NCI-H128 (cell line): ENCODE measurements around the gene ACP7.
"Not testable (repeated sequence)": the region's sequence is repeated elsewhere in the genome, so short reads cannot be mapped to it uniquely, and the experiment has no call there.

Source experiments
- DNase-seq: peaks from one replicate; lab custom pipeline; 2025; ENCODE audit not compliant: unreplicated experiment; lab: John Stamatoyannopoulos, UW

ACP7 gene, protein sequence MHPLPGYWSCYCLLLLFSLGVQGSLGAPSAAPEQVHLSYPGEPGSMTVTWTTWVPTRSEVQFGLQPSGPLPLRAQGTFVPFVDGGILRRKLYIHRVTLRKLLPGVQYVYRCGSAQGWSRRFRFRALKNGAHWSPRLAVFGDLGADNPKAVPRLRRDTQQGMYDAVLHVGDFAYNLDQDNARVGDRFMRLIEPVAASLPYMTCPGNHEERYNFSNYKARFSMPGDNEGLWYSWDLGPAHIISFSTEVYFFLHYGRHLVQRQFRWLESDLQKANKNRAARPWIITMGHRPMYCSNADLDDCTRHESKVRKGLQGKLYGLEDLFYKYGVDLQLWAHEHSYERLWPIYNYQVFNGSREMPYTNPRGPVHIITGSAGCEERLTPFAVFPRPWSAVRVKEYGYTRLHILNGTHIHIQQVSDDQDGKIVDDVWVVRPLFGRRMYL

DNA sequence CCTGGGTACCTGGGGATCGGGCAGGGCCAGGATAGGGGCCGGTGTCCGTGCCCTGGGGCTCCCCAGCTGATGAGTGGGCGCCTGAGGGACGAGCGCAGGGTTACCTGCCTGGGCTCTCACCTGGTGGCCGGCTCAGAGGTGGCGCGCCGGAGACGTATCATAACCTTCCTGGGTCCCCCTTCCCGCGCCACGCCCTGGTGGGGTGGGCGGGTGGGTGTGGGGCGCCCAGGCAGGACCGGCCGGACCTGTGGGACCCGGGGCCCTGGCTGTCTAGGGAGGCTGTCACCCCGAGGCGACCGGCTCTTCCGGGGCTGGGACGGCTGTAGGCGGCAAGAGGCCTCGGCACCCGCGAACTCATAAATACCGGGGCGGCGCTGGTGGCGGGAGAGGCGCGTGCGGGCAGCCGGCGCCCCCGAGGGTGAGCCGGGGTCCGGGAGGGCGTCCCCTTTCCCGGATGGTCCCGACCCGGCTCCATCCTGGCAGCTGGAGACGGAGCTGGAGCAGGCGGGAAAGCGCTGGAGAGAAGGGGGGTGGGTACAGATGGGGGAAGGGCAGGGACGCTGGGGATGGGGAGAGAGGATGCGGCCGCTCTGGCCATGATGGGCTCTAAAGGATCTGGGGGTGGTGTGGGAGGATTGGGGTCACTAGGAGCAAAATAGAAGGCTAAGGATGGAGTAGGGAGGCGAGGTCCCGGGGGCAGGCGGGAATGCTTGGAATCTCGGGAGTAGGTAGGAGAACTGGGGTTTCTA, at the start of gene ACP7:
TSS of gene ACP7 (plus strand) at position 386 of the 749 bp plus-strand sequence. CDS start 902 bp downstream, outside the sequence.
- no peak for DNase-seq

DNA sequence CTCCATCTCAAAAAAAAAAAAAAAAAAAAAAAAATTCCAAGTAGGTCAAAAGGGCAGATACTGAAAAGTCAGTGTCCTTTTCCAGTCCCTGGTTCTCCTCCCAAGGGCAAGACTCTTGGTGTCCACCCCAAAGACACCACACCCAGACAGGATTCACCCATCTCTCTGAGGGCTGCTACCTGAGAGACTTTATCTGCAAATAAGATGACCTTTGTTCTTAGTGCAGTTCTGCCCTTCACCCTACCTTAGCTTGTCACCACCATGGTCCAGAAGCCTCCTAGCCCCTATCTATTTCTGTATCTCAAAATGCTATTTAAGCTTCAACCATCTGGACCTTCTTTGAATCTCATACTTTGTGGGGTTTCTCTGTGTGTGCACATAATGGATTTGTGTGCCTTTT, 47.6 kb upstream of the ACP7 start:
- DNase-seq = no peak

DNA sequence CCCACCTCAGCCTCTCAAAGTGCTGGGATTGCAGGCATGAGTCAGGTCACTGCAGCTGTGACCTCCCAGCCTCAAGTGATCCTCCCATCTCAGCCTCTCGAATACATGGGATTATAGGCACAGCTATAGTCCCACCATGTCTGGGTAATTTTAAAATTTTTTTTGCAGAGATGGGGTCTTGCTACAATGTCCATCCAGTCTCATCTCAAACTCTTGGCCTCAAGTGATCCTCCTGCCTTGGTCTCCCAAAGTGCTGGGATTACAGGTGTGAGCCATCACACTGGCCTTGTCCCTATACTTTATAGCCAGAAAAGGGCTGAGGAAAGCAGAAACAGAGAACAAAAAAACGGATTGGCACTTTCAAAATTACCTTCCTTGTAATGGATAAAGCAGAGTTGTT, 47.0 kb upstream of the ACP7 start:
- no peak for DNase-seq

DNA sequence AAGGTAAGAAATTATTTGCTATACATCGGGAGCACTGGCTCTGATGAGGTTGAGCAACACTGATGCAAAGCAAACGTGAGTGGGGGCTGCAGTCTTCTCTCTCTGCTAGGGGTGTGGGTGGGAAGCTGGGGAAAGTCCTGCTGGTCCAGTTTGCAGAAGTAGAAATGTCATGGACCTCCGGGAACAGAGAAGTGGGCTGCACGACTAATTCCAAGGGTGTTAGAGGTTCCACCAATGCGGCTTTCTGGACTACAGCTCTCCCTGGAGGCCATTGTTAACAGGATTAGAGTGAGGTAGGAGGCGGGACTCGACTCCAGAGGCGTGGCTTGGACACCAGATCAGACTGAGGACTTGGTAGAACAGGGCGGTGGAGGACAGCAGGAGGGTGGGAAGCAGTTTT, 46.1 kb upstream of the ACP7 start:
- DNase-seq = no peak

DNA sequence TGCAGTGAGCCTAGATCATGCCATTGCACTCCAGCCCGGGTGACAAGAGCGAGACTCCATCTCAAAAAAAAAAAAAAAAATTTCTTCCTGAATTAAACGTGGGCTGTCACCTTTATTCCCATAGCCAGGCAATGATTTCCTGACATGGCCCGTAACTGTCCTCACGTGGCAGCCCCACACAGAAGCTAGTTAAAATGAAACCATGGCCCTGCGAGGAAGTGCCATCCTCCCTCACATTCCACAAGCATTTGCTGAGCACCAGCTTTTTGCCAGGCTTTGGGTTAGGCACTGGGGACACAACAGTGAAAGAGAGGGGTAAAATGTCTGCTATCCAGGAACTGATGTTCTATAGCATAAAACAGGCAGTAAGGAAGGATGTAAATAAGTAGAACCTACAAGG, 38.7 kb upstream of the ACP7 start:
- DNase-seq = no peak

DNA sequence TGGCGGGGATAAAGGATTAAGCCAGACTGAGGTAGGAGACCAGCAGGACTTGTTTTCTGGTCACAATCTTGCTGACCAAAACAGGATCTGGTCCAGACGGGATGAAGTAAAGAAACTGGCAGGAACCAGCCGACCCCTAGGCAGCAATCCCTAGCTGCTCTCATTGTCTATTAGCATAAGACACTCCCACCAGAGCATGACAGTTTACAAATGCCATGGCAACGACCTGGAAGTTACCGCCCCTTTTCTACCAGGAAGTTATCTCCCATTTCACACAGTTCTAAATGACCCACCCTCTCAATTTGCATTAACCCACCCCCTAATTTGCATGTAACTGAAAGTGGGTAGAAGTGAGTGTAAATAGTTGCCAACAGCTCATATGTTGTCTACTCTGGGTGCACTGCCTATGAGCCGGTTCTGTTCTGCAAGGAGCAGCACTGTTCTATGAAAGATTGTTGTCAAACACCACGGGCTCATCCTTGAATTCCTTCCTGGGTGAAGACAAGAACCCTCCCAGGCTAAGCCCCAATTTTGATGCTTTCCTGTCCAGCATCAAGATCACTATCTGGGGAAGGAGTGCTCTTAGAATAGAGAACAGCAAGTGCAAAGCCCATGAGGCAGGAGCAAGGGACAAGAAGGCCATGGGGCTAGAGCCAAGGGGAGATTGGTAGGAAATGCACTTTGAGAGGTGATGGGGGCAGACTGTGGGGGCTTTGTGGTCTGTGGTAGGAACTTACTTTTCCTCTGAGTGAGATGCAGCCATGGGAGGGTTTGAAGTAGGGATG, 37.9 kb upstream of the ACP7 start:
- no peak for DNase-seq

DNA sequence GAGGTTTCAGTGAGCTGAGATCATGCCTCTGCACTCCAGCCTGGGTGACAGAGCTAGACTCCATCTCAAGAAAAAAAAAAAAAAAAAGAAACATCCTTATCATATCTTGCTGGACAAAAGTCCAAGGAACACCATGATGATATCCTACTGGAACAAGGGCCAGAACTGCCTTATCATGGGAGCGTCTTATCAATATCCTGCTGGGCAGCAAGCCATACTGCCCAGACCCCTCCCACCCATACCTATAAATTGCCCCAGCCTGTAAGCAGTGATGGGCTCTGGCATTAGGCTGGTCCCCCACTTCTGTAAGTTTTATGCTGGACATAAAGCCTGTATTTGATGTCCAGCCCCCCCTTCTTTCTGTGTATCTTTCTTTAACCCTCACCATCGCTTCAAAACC, 37.1 kb upstream of the ACP7 start:
- no peak for DNase-seq

DNA sequence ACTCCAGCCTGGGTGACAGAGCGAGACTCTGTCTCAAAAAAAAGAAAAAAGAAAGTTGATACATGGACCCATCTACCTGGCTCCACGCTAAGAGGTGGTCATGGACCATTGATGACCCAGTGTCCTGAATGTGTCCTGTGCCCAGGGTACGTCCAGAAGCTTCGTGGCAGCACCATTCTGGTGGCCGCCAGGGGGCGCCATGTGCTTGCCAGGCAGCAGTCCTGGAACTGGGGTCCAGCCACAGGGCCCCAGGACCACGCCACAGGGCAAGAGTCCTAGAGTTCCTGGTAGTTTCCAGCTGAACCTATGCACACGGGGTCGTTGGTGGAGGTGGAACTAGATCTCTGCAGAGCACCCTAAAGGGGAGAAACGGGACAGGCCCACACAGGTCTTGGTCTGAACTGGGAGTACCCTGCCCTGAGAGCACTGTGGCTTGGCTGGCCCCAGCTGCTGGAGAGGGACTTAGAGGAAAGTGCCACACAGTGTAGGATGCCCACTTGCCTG, 31.9 kb upstream of the ACP7 start:
- DNase-seq = no peak

DNA sequence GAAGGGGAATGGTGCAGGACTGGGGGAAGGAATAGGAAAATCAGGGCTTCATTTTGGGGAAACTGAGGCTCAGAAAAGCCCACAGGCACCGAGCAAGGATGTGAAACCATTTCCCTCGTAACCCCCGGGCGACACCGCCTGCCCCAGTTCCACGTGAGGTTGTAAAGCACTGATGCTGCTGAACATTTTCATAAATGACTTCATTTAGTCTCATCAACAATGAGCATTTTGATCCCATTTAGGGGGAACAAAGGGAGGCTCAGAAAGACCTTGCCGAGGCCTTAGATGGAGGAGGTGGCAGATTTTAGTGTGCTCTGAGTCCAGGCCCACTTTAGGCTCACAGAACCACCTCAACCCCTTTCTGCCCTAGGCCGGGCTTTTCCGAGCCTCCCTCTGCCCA, 31.3 kb upstream of the ACP7 start:
- DNase-seq = no peak

DNA sequence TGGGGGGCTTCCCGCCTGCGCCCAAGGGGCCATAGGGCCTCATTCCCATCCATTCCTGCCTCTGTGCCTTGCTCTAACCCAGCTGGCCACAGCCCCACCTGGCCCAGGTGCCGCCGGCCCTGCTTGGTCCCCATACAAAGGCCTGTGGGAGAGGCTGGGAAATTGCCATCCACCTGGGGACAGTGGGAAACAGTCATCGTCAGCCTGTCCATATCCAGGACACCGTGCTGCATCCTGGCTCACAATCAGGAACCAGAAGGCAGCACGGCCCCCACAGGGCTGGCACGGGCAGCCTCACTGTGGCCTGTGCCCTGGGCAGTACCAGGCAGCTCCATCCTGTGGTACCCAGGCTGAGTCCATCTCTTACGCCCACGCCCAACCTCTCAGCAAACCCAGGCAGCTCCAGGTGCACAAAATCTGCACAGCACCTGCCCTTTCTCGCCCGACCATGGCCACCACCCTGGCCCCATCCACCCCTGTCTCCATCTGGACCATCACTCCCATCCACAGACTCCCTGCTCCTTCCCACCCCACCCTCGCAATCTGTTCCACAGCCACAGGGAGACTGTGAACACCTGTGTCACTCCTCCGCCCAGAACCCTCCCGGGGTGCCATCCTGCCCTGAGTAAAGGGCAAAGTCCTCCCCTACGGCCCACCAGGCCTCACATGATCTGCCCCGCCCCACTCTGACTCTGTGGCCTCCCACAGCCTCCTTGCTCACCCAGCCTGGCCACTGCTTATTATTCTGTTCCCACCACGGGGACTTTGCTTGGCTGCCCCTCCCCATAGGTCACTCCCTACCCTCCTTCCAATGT, 30.7 kb upstream of the ACP7 start:
- no peak for DNase-seq

DNA sequence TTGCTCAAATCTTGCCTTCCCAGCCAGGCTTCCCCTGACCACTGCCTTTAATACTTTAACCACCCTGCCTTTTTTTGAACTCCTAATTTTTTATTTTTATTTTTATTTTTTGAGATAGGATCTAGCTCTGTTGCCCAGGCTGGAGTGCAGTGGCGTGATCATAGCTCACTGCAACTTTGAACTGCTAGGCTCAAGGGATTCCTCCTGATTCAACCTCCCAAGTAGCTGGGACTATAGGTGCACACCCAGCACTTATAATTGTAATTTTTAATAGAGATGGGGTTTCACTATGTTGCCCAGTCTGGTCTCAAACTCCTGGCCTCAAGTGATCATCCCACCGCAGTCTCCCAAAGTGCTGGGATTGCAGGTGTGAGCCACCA, 30.1 kb upstream of the ACP7 start:
- DNase-seq = no peak

DNA sequence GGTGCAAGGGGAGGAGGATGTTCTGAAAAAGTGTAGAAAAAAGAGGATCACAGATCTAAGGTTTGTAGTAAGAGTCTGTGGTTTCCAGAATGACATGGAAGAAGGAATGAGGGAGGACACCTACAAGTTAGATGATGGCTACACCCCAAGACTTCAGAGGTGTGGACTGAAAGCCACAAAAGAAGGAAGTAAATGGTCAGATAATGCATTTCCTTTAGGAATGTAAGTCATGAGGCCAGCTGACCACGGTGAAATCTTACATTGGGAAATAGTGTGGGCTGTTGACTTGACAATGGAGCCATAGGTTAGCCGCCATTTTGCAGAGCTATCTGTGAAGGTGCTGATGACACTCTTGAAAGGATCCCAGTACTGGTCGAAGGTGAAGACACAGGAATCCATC, 26.6 kb upstream of the ACP7 start:
- DNase-seq = no peak

DNA sequence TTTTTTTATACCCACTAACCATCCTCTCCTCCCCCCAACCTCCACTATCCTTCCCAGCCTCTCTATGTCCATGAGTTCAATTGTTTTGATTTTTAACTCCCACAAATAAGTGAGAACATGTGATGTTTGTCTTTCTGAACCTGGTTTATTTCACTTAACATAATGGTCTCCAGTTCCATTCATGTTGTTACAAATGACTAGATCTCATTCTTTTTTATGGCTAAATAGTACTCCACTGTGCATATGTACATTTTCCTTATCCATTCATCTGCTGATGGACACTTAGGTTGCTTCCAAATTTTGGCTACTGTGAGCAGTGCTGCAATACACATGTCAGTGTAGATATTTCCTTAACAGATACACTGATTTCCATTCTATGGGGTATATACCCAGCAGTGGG, 24.9 kb upstream of the ACP7 start:
- DNase-seq = no peak

DNA sequence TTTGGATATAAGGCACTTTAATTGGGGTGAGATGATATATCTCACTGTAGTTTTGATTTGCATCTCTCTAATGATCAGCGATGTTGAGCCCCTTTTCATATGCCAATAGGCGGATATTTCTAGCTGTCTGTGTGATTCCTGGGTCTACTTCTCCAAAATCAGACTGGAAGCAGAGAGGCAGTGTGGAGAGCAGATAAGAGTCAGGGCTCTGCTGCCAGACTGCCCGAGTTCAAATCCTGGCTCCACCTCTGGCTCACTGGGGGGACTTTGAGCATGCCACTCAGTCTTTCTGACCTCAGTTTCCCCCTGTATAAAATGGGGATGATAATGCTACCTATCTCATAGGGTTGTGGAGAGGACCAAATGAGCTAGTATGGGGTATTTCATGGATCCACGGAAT, 24.0 kb upstream of the ACP7 start:
- DNase-seq = no peak

DNA sequence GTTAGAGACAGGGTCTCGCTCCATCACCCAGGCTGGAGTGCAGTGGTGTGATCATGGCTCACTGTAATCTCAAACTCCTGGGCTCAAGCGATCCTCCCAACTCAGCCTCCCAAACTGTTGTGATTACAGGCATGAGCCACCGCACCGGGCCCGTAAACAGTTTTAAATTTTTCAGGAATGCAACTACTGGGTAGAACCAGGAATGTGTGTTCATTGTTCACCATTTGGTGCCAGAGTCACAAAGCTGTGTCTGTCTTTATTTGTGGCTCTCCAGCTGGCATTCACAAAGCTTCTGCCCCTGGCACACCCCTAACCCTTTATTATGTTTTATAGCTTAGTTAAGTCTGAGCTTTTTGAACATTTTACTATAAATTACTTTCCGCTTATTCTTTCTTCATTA, 19.8 kb upstream of the ACP7 start:
- DNase-seq = no peak

DNA sequence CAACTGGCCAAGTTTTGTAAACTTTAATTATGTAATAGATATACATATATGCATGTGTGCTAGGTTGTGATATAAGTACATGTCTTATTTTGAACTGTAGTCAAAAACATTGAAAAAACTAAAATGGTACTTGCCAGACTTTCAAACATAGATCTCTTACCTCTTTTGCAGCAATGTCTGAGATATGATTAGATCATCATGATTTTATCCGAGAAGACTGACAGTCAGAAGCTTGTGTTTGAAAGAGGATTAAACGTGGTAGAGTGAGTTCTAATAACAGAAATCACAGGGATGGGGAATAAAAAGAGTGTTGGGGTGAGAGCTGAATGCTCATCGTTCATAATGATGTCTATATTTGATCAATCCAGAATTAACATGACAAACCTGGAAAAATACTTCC, 18.2 kb upstream of the ACP7 start:
- DNase-seq = no peak

DNA sequence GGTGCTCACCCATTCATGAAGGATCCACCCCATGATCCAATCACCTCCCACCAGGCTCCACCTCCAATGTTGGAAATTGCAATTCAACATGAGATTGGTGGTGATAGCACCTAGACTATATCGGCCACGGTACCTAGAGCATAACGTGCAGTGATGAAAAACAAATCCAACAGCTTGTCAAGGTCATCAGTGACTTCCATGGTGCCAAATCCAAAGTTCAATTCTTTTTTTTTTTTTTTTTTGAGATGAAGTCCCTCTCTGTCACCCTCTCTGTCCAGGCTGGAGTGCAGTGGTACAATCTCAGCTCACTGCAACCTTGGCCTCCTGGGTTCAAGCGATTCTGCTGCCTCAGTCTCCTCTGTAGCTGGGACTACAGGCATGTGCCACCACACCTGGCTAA, 17.1 kb upstream of the ACP7 start:
- no peak for DNase-seq

DNA sequence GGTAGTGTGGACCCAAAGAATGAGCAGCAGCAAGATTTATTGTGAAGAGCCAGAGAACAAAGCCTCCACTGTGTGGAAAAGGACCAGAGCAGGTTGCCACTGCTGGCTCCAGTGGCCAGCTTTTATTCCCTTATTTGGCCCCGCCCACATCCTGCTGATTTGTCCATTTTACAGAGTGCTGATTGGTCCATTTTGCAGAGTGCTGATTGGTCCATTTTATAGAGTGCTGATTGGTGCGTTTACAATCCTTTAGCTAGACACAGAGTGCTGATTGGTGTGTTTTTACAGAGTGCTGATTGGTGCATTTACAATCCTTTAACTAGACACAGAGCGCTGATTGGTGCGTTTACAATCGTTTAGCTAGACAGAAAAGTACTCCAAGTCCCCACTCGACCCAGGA, 15.9 kb upstream of the ACP7 start:
- not testable (repeated sequence) for DNase-seq

DNA sequence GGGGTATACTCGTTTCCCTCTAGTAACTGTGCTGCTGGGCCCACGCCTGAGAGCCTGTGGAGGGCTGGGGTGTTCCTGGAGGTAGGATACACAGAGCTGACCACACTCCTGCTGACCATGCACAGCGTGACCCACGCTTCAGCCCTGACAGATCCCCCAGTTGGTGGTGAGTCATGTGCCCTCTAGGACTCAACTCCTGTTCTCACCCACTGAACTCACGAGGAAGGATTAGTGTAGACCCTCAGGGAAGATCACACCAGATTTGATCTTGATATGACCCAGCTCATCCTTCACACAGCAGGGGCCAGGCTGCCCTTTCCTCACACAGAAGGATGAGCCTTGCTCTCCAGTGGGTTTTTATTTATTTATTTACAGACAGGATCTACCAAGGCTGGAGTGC, 13.3 kb upstream of the ACP7 start:
- no peak for DNase-seq

DNA sequence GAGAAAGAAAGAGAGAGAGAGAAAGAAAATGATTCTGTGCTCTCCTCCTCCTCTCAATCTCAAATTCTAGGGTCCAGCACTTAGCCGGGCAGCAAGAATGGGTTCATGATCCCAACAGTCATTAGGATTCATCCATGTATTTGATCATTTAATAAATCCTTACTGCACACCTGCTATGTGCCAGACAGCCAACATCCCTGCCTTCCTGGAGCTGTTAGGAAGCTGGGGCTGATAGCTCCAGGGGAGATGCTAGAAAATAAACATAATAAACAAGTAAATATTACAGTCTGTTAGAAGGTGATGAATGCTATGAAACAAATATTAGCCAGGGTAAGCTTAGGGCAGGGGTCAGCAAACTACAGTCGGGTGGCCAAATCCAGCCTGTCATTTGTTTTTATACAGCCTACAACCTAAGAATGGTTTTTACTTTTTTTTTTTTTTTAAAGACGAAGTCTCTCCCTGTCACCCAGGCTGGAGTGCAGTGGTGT, 9.9 kb upstream of the ACP7 start:
- no peak for DNase-seq

DNA sequence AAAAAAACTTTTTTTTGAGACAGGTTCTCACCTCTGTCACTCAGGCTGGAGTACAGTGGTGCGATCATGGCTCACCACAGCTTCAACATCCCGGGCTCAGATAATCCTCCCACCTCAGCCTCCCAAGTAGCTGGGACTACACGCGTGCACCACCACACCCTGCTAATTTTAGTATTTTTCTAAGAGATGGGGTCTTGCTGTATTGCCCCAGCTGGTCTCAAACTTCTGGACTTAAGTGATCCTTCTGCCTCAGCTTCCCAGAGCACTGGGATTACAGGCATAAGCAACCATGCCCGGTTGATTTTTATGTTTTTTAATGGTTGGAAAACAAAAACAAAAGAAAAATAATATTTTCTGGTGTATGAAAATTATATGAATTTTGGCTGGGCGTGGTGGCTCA, 9.2 kb upstream of the ACP7 start:
- no peak for DNase-seq
